PC-9 (cell line): Measurements from ENCODE around the gene CHAF1B. TPM values are rescaled to one million over a fixed set of nuclear protein-coding genes. Genes with fewer than 3 reads are reported as not detected.
"Not testable (repeated sequence)": the region's sequence is repeated elsewhere in the genome, so short reads cannot be mapped to it uniquely, and the experiment has no call there.

ENCODE experiments used
- BruUV-seq: library from RNA; stranded (reverse); fragments of 400-500 nt; replicated peaks from 2 replicates; lab custom pipeline; 2021; lab: Mats Ljungman, UMichigan
- CTCF ChIA-PET: fragments of 300-600 bp; sonication (Branson Sonifier 250); formaldehyde crosslinking; loops from one replicate; lab custom pipeline; 2022; ENCODE audit warnings: antibody characterized with exemption; lab: Charles Lee
- POLR2A ChIA-PET: fragments of 300-600 bp; sonication (Branson Sonifier 250); formaldehyde crosslinking; loops from one replicate; lab custom pipeline; 2022; ENCODE audit warnings: antibody characterized with exemption; ENCODE audit not compliant: unreplicated experiment; lab: Charles Lee
- DNase-seq, 2 experiments: peaks; one replicate each; pipeline versions ENCODE4 v3.0.0 to v3.0.0-alpha.2; 2015 to 2022; ENCODE audit warnings: mixed read lengths in 1 of 2
- H2AFZ ChIP-seq: fragments of 200-600 bp; sonication (generic); 2 replicates; pipeline ENCODE4 v1.8.1; 2017; ENCODE audit warnings: antibody characterized with exemption
- H3F3A ChIP-seq: fragments of 200-600 bp; sonication (generic); 2 replicates; pipeline ENCODE4 v1.8.1; 2017; ENCODE audit warnings: antibody characterized with exemption, mild to moderate bottlenecking, low read depth; ENCODE audit not compliant: insufficient read depth
- H3K27ac ChIP-seq: fragments of 200-600 bp; sonication (generic); 2 replicates; pipeline ENCODE4 v1.6.1; 2016; ENCODE audit warnings: mixed run types
- H3K27me3 ChIP-seq: fragments of 200-600 bp; sonication (generic); 2 replicates; pipeline ENCODE4 v1.6.1; 2016; ENCODE audit warnings: low read depth, mixed run types; ENCODE audit not compliant: insufficient read depth
- H3K36me3 ChIP-seq: fragments of 200-600 bp; sonication (generic); 2 replicates; pipeline ENCODE4 v1.6.1; 2016; ENCODE audit warnings: low read depth, mixed run types
- H3K4me1 ChIP-seq: fragments of 200-600 bp; sonication (generic); replicated peaks from 2 replicates; pipeline ENCODE4 v1.6.1; 2016; ENCODE audit warnings: mixed run types; ENCODE audit not compliant: insufficient read depth
- H3K4me2 ChIP-seq: fragments of 200-600 bp; sonication (generic); 2 replicates; pipeline ENCODE4 v1.6.1; 2017; ENCODE audit warnings: mixed run types
- H3K4me3 ChIP-seq: fragments of 200-600 bp; sonication (generic); 2 replicates; pipeline ENCODE4 v1.6.1; 2016; ENCODE audit warnings: mixed run types
- H3K79me2 ChIP-seq: fragments of 200-600 bp; sonication (generic); 2 replicates; pipeline ENCODE4 v1.6.1; 2017; ENCODE audit warnings: low read depth, mixed run types
- H3K9me2 ChIP-seq: fragments of 200-600 bp; sonication (generic); 2 replicates; pipeline ENCODE4 v1.8.1; 2017; ENCODE audit warnings: mild to moderate bottlenecking; ENCODE audit not compliant: insufficient read depth
- H3K9me3 ChIP-seq: fragments of 200-600 bp; sonication (generic); 2 replicates; pipeline ENCODE4 v1.8.1; 2016; ENCODE audit warnings: low read depth; ENCODE audit not compliant: insufficient read depth
- H4K20me1 ChIP-seq: fragments of 200-600 bp; sonication (generic); 2 replicates; pipeline ENCODE4 v1.8.1; 2017; ENCODE audit not compliant: insufficient read depth
- CTCF ChIP-seq: fragments of 200-600 bp; sonication (generic); conservative IDR thresholded peaks from 2 replicates; pipeline ENCODE4 v1.6.1; 2017; ENCODE audit warnings: mixed run types, antibody characterized with exemption, mild to moderate bottlenecking, moderate library complexity
- EZH2 ChIP-seq: fragments of 200-600 bp; sonication (generic); IDR thresholded peaks from 2 replicates; pipeline ENCODE4 v1.8.0; 2017; ENCODE audit warnings: antibody characterized with exemption, low read depth
- intact Hi-C: fragments of 100-400 bp; cut with micrococcal nuclease; formaldehyde crosslinking; loops from one replicate; pipeline ENCODE4 v1.10.0; 2022; ENCODE audit not compliant: unreplicated experiment
- total RNA-seq: library from RNA; stranded (reverse); gene quantifications from 2 replicates; pipeline ENCODE4 v1.2.3, GENCODE V29; 2021

CHAF1B gene
- total RNA-seq, 1 experiment from 2014 or later, result 14.1 TPM

- H3K4me2 ChIP-seq, result no peak overlapping the region
- H3K4me1 ChIP-seq, result no peaks in the 10 kb centered on the region
- H3F3A ChIP-seq, result no peaks in the 10 kb centered on the region
- no peaks in the 10 kb centered on the region for H3K79me2 ChIP-seq
- no TSS peak for BruUV-seq
- H3K9me3 ChIP-seq, result no peaks in the 10 kb centered on the region
- H3K4me3 ChIP-seq, result no peak overlapping the region
- no peak overlapping the region for H2AFZ ChIP-seq
- POLR2A ChIA-PET, result no interaction called here
- H4K20me1 ChIP-seq, result no peaks in the 10 kb centered on the region
- H3K27me3 ChIP-seq, result no peaks in the 10 kb centered on the region
- H3K27ac ChIP-seq, result no peak overlapping the region
- TF ChIP-seq EZH2 (no peak), CTCF (no peak)
- no peaks in the 10 kb centered on the region for H3K9me2 ChIP-seq
- no peak for DNase-seq
- CTCF ChIA-PET, result interaction anchor here (0.6 to 0.7 kb wide), 2 partner anchors 30 to 40 kb away, joined by 3 to 5 read pairs; no protein-coding TSS in a partner anchor
- no peaks in the 10 kb centered on the region for H3K36me3 ChIP-seq
- intact Hi-C loops, result no loop called here
These were observed 12.4 kb downstream of the CHAF1B start for GRCh38 chr21:36397606-36398005.

- H3K79me2 ChIP-seq, H3F3A ChIP-seq, H3K9me2 ChIP-seq, H3K4me2 ChIP-seq, H3K9me3 ChIP-seq, DNase-seq, H3K36me3 ChIP-seq, H3K4me1 ChIP-seq, CTCF ChIA-PET, H2AFZ ChIP-seq, H3K4me3 ChIP-seq, BruUV-seq, H3K27me3 ChIP-seq, H3K27ac ChIP-seq, intact Hi-C loops, H4K20me1 ChIP-seq: not testable (repeated sequence)
- POLR2A ChIA-PET, result interaction anchor here (0.7 kb wide), 1 partner anchor 80 kb away, joined by 4 read pairs; the partner anchor contains the start of gene MORC3
These were observed 14.5 kb downstream of the CHAF1B start for GRCh38 chr21:36399736-36400135.

- no TSS peak for BruUV-seq
- no peaks in the 10 kb centered on the region for H3F3A ChIP-seq
- H3K4me2 ChIP-seq, result no peak overlapping the region
- no peak overlapping the region for H3K27ac ChIP-seq
- intact Hi-C loops, result no loop called here
- H3K79me2 ChIP-seq, result no peaks in the 10 kb centered on the region
- TF ChIP-seq CTCF (no peak), EZH2 (no peak)
- ChIA-PET POLR2A (no interaction called here), CTCF (no interaction called here)
- no peak overlapping the region for H2AFZ ChIP-seq
- no peaks in the 10 kb centered on the region for H3K36me3 ChIP-seq
- no peak overlapping the region for H3K4me3 ChIP-seq
- no peaks in the 10 kb centered on the region for H3K9me2 ChIP-seq
- H3K9me3 ChIP-seq, result no peaks in the 10 kb centered on the region
- no peaks in the 10 kb centered on the region for H4K20me1 ChIP-seq
- no peaks in the 10 kb centered on the region for H3K27me3 ChIP-seq
- no peaks in the 10 kb centered on the region for H3K4me1 ChIP-seq
- no peak for DNase-seq
These were observed 15.5 kb downstream of the CHAF1B start for GRCh38 chr21:36400719-36401118.

- Histone ChIP-seq H3K9me3 (no peaks in the 10 kb centered on the region), H2AFZ (no peak overlapping the region), H3K79me2 (no peaks in the 10 kb centered on the region), H3K4me1 (no peaks in the 10 kb centered on the region), H3K4me2 (no peak overlapping the region), H3K4me3 (no peak overlapping the region), H3F3A (no peaks in the 10 kb centered on the region), H3K36me3 (no peaks in the 10 kb centered on the region), H3K27ac (no peak overlapping the region), H4K20me1 (no peaks in the 10 kb centered on the region), H3K27me3 (no peaks in the 10 kb centered on the region), H3K9me2 (no peaks in the 10 kb centered on the region)
- CTCF ChIA-PET, result interaction anchor here (0.8 kb wide), 1 partner anchor 477 kb away, joined by 3 read pairs; no protein-coding TSS in a partner anchor
- POLR2A ChIA-PET, result no interaction called here
- intact Hi-C loops, result no loop called here
- TF ChIP-seq EZH2 (no peak), CTCF (no peak)
- DNase-seq, result no peak
- BruUV-seq, result no TSS peak
These were observed 17.1 kb downstream of the CHAF1B start for GRCh38 chr21:36402339-36402738.
